Stimulated activated CD4-positive, alpha-beta T cell treated with anti-CD3 and anti-CD28 coated beads, Interleukin-4, amount 100 ng/mL, for 48 hours (primary cell): ENCODE results near the gene SPAG16.
"Not testable (repeated sequence)": the region's sequence is repeated elsewhere in the genome, so short reads cannot be mapped to it uniquely, and the experiment has no call there.

ENCODE experiments used
- DNase-seq, 2 donors: peaks; one replicate each; pipeline ENCODE4 v3.0.0-alpha.2; 2020; ENCODE audit warnings: low read depth in 2 of 2

SPAG16 gene

GRCh38 chr2:213271947-213272346, 12.3 kb upstream of the SPAG16 start:
- no peak for DNase-seq

- DNase-seq: no peak
Measured at GRCh38 chr2:213274143-213274542, 10.1 kb upstream of the SPAG16 start.

GRCh38 chr2:213275265-213275664, 9.0 kb upstream of the SPAG16 start:
- no peak for DNase-seq

- not testable (repeated sequence) for DNase-seq
Measured at GRCh38 chr2:213277134-213277533, 7.1 kb upstream of the SPAG16 start.

GRCh38 chr2:213279116-213279620, 5.1 kb upstream of the SPAG16 start:
- no peak for DNase-seq

GRCh38 chr2:213279971-213280370, 4.3 kb upstream of the SPAG16 start:
- DNase-seq: no peak

- DNase-seq: no peak
Measured at GRCh38 chr2:213281156-213281555, 3.1 kb upstream of the SPAG16 start.

- no peak for DNase-seq
Measured at GRCh38 chr2:213285404-213285803, 1.1 kb downstream of the SPAG16 start.

- no peak for DNase-seq
Measured at GRCh38 chr2:213286161-213286560, 1.9 kb downstream of the SPAG16 start.

GRCh38 chr2:213288913-213289700, 4.8 kb downstream of the SPAG16 start:
- no peak for DNase-seq

GRCh38 chr2:213290501-213290900, 6.2 kb downstream of the SPAG16 start:
- DNase-seq: no peak

- no peak for DNase-seq
Measured at GRCh38 chr2:213296270-213296669, 12.0 kb downstream of the SPAG16 start.

- no peak for DNase-seq
Measured at GRCh38 chr2:213306316-213306942, 22.2 kb downstream of the SPAG16 start.

GRCh38 chr2:213315168-213315876, 31.1 kb downstream of the SPAG16 start:
- no peak for DNase-seq

GRCh38 chr2:213316001-213316735, 31.9 kb downstream of the SPAG16 start:
- DNase-seq: no peak

GRCh38 chr2:213317929-213318328, 33.7 kb downstream of the SPAG16 start:
- no peak for DNase-seq

- no peak for DNase-seq
Measured at GRCh38 chr2:213320604-213321003, 36.3 kb downstream of the SPAG16 start.

- no peak for DNase-seq
Measured at GRCh38 chr2:213336253-213336770, 52.0 kb downstream of the SPAG16 start.

- no peak for DNase-seq
Measured at GRCh38 chr2:213353419-213353818, 69.2 kb downstream of the SPAG16 start.

- DNase-seq: no peak
Measured at GRCh38 chr2:213376644-213377043, 92.4 kb downstream of the SPAG16 start.

GRCh38 chr2:213407027-213407426, 122.8 kb downstream of the SPAG16 start:
- not testable (repeated sequence) for DNase-seq
